KMS-11 (cell line): ENCODE results near the gene SLC2A1.

ENCODE experiments used
- H2AFZ ChIP-seq: fragments of 200-600 bp; sonication (generic); 2 replicates; pipeline ENCODE4 v1.6.1; 2016; ENCODE audit warnings: antibody characterized with exemption, mixed run types, low read depth
- H3K27ac ChIP-seq: fragments of 200-600 bp; sonication (generic); 2 replicates; pipeline ENCODE4 v1.6.1; 2016; ENCODE audit warnings: mild to moderate bottlenecking, mixed run types
- H3K27me3 ChIP-seq: fragments of 200-600 bp; sonication (generic); 2 replicates; pipeline ENCODE4 v1.6.1; 2017; ENCODE audit warnings: mild to moderate bottlenecking, low read depth, mixed run types, moderate library complexity; ENCODE audit not compliant: insufficient read depth
- H3K36me3 ChIP-seq: fragments of 200-600 bp; sonication (generic); 2 replicates; pipeline ENCODE4 v1.6.1; 2017; ENCODE audit warnings: mild to moderate bottlenecking, mixed run types; ENCODE audit not compliant: insufficient read depth
- H3K4me1 ChIP-seq: fragments of 200-600 bp; sonication (generic); 2 replicates; pipeline ENCODE4 v1.6.1; 2016; ENCODE audit warnings: mild to moderate bottlenecking, low read depth, mixed run types; ENCODE audit not compliant: poor library complexity, severe bottlenecking
- H3K4me2 ChIP-seq: fragments of 200-600 bp; sonication (generic); 2 replicates; pipeline ENCODE4 v1.7.0; 2016; ENCODE audit warnings: mild to moderate bottlenecking, mixed run types
- H3K4me3 ChIP-seq: fragments of 200-600 bp; sonication (generic); IDR thresholded peaks from 2 replicates; pipeline ENCODE4 v1.6.1; 2017; ENCODE audit warnings: low read depth, low read length, mixed read lengths; ENCODE audit not compliant: insufficient read depth
- H3K79me2 ChIP-seq: fragments of 200-600 bp; sonication (generic); 2 replicates; pipeline ENCODE4 v1.6.1; 2016; ENCODE audit warnings: low read depth, mixed run types; ENCODE audit not compliant: insufficient read depth
- H3K9ac ChIP-seq: fragments of 200-600 bp; sonication (generic); 2 replicates; pipeline ENCODE4 v1.6.1; 2016; ENCODE audit warnings: mild to moderate bottlenecking, mixed run types
- H4K20me1 ChIP-seq: fragments of 200-600 bp; sonication (generic); 2 replicates; pipeline ENCODE4 v1.6.1; 2016; ENCODE audit warnings: mild to moderate bottlenecking, mixed run types; ENCODE audit not compliant: insufficient read depth
- TF ChIP-seq, protein P1 (sequence below): fragments of 200-600 bp; sonication (generic); conservative IDR thresholded peaks from 2 replicates; pipeline ENCODE4 v1.6.1; 2017; ENCODE audit warnings: low read depth, mild to moderate bottlenecking, antibody characterized with exemption, low read length, moderate library complexity, mixed read lengths

Gene SLC2A1

DNA sequence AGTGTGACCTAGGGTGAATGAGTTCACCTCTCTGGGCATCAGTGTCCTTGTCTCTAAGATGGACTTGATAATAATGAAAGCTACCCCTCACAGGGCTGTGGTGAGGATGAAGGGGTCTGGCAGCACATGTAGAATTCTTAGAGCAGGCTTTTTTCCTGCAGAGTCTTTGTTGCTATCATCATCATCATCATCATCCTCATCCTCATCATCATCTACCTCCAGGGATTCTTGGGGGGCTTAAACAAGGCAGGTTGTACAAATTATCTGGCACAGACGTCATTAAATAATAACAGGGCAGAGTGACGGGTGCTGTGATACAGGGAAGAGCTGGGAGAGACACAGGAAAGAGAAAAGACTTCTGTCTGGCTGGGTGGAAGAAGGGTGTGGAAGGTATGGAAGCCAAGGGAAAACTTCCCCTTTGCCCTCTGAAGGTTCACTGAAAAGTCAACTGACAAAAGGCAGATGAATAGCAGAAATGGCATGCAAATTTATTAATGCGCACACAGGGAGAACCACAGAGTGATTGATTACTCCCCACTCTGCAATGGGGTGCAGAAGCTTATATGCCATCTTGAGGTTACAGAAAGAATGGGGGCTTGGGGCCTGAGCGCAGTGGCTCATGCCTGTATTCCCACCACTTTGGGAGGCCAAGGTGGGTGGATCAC is 17.0 kb upstream of the SLC2A1 start:
- Histone ChIP-seq H3K27ac (no peak overlapping the region), H3K4me2 (no peak overlapping the region), H3K4me3 (no peak overlapping the region), H3K4me1 (no peaks in the 10 kb centered on the region), H3K9ac (no peak overlapping the region), H3K79me2 (no peaks in the 10 kb centered on the region), H2AFZ (no peak overlapping the region), H3K36me3 (no peaks in the 10 kb centered on the region), H4K20me1 (no peaks in the 10 kb centered on the region), H3K27me3 (no peaks in the 10 kb centered on the region)
- TF ChIP-seq, protein P1, sequence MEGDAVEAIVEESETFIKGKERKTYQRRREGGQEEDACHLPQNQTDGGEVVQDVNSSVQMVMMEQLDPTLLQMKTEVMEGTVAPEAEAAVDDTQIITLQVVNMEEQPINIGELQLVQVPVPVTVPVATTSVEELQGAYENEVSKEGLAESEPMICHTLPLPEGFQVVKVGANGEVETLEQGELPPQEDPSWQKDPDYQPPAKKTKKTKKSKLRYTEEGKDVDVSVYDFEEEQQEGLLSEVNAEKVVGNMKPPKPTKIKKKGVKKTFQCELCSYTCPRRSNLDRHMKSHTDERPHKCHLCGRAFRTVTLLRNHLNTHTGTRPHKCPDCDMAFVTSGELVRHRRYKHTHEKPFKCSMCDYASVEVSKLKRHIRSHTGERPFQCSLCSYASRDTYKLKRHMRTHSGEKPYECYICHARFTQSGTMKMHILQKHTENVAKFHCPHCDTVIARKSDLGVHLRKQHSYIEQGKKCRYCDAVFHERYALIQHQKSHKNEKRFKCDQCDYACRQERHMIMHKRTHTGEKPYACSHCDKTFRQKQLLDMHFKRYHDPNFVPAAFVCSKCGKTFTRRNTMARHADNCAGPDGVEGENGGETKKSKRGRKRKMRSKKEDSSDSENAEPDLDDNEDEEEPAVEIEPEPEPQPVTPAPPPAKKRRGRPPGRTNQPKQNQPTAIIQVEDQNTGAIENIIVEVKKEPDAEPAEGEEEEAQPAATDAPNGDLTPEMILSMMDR = no peak

DNA sequence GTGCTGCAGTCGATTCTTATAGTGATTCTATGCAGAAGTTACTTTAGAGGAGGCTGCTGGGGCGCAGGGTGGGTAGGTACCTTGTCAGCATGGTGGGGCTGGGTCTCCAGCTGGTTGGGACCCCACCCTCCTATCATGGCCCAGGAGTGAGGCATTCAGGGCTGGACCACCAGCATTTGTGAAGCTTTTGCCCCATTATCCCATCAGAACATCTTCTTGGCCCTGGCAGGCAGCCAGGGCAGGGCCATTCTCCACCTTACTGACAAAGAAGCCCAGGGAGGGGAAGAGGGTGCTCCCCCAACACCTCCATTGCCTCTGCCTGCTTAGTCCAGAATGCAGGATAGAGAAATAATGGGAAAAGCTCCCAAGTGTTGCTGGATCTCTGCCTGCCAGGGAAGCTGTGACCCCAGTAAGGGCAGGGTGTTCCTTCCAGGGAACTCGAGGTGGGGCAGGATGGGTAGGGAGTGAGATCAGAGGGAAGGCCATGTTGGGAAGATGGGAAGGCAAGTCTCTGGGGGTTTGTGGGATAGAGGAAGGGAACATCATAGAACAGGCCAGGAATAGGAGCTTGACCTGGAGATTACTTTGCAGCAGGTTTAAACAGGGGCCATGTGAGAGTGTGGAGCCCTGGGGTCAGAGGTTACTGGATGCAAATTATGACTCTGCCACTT is 16.2 kb upstream of the SLC2A1 start:
- Histone ChIP-seq H3K27me3 (no peaks in the 10 kb centered on the region), H3K27ac (no peak overlapping the region), H3K79me2 (no peaks in the 10 kb centered on the region), H4K20me1 (no peaks in the 10 kb centered on the region), H3K36me3 (no peaks in the 10 kb centered on the region), H3K4me2 (no peak overlapping the region), H3K4me1 (no peaks in the 10 kb centered on the region), H3K4me3 (no peak overlapping the region), H3K9ac (no peak overlapping the region), H2AFZ (no peak overlapping the region)
- TF ChIP-seq, protein P1 = no peak

DNA sequence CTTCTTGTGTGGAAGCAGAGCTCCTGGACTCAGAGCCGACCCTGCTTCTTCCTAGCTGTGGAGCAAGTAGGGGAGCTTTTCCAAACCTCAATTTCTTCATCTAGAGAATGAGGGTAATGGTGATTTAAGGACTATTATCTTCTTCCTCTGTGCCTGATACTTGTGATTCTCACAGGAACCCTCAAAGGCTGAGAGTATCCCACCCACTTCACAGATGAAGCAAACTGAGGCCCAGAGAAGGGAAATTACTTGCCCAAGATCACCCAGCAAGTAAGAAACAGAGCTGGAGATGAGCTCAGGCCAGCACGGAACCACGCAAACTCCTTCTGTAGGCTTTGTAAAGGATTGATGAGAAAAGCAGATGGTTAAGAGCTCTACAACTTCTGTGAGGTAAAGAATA is 15.1 kb upstream of the SLC2A1 start:
- Histone ChIP-seq H3K4me3 (no peak overlapping the region), H3K27ac (no peak overlapping the region), H3K79me2 (no peaks in the 10 kb centered on the region), H3K36me3 (no peaks in the 10 kb centered on the region), H3K9ac (no peak overlapping the region), H3K27me3 (no peaks in the 10 kb centered on the region), H4K20me1 (no peaks in the 10 kb centered on the region), H3K4me2 (no peak overlapping the region), H3K4me1 (no peaks in the 10 kb centered on the region), H2AFZ (no peak overlapping the region)
- TF ChIP-seq, protein P1 = no peak

DNA sequence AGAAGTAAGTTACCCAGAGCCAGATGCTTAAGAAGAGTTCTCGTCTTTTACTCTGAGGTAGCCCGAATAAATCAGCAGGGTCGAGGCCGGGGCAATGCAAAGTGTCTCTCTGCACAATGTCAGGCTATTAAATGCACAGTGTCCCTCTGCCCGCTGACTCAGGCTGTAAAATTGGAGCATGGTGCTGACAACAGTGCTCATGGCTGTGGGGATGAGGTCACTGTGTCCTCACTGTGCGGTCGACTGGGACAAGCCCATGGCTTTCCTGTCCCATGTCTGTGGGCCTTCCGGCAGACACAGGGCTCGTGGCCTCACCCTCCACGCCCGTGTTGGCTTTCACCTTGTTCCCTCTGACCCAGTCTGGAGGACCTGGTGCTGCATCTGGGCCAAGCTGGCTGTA is 14.6 kb upstream of the SLC2A1 start:
- Histone ChIP-seq H4K20me1 (no peaks in the 10 kb centered on the region), H3K4me2 (no peak overlapping the region), H3K27ac (no peak overlapping the region), H3K9ac (no peak overlapping the region), H3K27me3 (no peaks in the 10 kb centered on the region), H3K36me3 (no peaks in the 10 kb centered on the region), H2AFZ (no peak overlapping the region), H3K4me1 (no peaks in the 10 kb centered on the region), H3K79me2 (no peaks in the 10 kb centered on the region), H3K4me3 (no peak overlapping the region)
- TF ChIP-seq, protein P1 = no peak
